Activated CD8-positive, alpha-beta memory T cell treated with anti-CD3 and anti-CD28 coated beads for 24 hours (primary cell): ENCODE results near the gene FHIT.
"Not testable (repeated sequence)": the region's sequence is repeated elsewhere in the genome, so short reads cannot be mapped to it uniquely, and the experiment has no call there.

Experiments
- DNase-seq: peaks from one replicate; pipeline ENCODE4 v3.0.0-alpha.2; 2020

The FHIT gene

GRCh38 chr3:61094608-61095007 lies 156.6 kb downstream of the FHIT start:
- no peak for DNase-seq

- no peak for DNase-seq
These were observed 157.9 kb downstream of the FHIT start for GRCh38 chr3:61093364-61093763.

GRCh38 chr3:61092870-61093269 lies 158.4 kb downstream of the FHIT start:
- no peak for DNase-seq

GRCh38 chr3:61090389-61091169 lies 160.7 kb downstream of the FHIT start:
- DNase-seq, result no peak

GRCh38 chr3:61087465-61087864 lies 163.8 kb downstream of the FHIT start:
- DNase-seq, result no peak

GRCh38 chr3:61081554-61081953 lies 169.7 kb downstream of the FHIT start:
- no peak for DNase-seq

GRCh38 chr3:61080737-61081445 lies 170.4 kb downstream of the FHIT start:
- no peak for DNase-seq

- no peak for DNase-seq
These were observed 173.1 kb downstream of the FHIT start for GRCh38 chr3:61078048-61078752.

GRCh38 chr3:61077551-61077950 lies 173.7 kb downstream of the FHIT start:
- no peak for DNase-seq

- no peak for DNase-seq
These were observed 176.5 kb downstream of the FHIT start for GRCh38 chr3:61074783-61075182.

GRCh38 chr3:61073566-61074165 lies 177.6 kb downstream of the FHIT start:
- DNase-seq, result no peak

- DNase-seq, result no peak
These were observed 183.2 kb downstream of the FHIT start for GRCh38 chr3:61068084-61068483.

- no peak for DNase-seq
These were observed 184.5 kb downstream of the FHIT start for GRCh38 chr3:61066800-61067199.

GRCh38 chr3:61066222-61066621 lies 185.0 kb downstream of the FHIT start:
- DNase-seq, result not testable (repeated sequence)

GRCh38 chr3:61065451-61066011 lies 185.7 kb downstream of the FHIT start:
- DNase-seq, result no peak

- DNase-seq, result no peak
These were observed 190.0 kb downstream of the FHIT start for GRCh38 chr3:61061092-61061723.

- no peak for DNase-seq
These were observed 190.8 kb downstream of the FHIT start for GRCh38 chr3:61060411-61060861.

GRCh38 chr3:61058836-61059235 lies 192.4 kb downstream of the FHIT start:
- no peak for DNase-seq

GRCh38 chr3:61057464-61057863 lies 193.8 kb downstream of the FHIT start:
- no peak for DNase-seq

GRCh38 chr3:61055447-61055846 lies 195.8 kb downstream of the FHIT start:
- no peak for DNase-seq

- no peak for DNase-seq
These were observed 197.3 kb downstream of the FHIT start for GRCh38 chr3:61053781-61054496.

- no peak for DNase-seq
These were observed 198.4 kb downstream of the FHIT start for GRCh38 chr3:61052851-61053250.
